ENCODE data around the gene KDM5B.

The KDM5B gene

GRCh38 chr1:202807926-202808757 is at the start of gene KDM5B:
KDM5B (minus strand) TSS chr1:202808421; CDS start chr1:202808305, 116 bp downstream.
- peak within 1 kb of the TSS; percentile 88 for H3K27ac ChIP-seq
- TF ChIP-seq CTCF (conservative IDR thresholded peaks at IDR 0.05): no peak

- TF ChIP-seq CTCF (conservative IDR thresholded peaks at IDR 0.05): no peak
- no peak overlapping the region for H3K27ac ChIP-seq
Observed at GRCh38 chr1:202857136-202857610, 49.0 kb upstream of the KDM5B start.

- no peak for TF ChIP-seq CTCF (conservative IDR thresholded peaks at IDR 0.05)
- no peak overlapping the region for H3K27ac ChIP-seq
Observed at GRCh38 chr1:202856014-202856413, 47.8 kb upstream of the KDM5B start.

- H3K27ac ChIP-seq: no peak overlapping the region
- TF ChIP-seq CTCF (conservative IDR thresholded peaks at IDR 0.05): no peak
Observed at GRCh38 chr1:202854787-202855186, 46.6 kb upstream of the KDM5B start.

GRCh38 chr1:202852163-202852904 is 44.1 kb upstream of the KDM5B start:
- peak; percentile 72 for TF ChIP-seq CTCF (conservative IDR thresholded peaks at IDR 0.05)
- no peak overlapping the region for H3K27ac ChIP-seq

GRCh38 chr1:202850593-202851362 is 42.6 kb upstream of the KDM5B start:
- no peak for TF ChIP-seq CTCF (conservative IDR thresholded peaks at IDR 0.05)
- no peak overlapping the region for H3K27ac ChIP-seq

GRCh38 chr1:202848191-202848542 is 39.9 kb upstream of the KDM5B start:
- TF ChIP-seq CTCF (conservative IDR thresholded peaks at IDR 0.05): no peak

More at GRCh38 chr1:202848191-202848542, 39.9 kb upstream of the KDM5B start:
- H3K27ac ChIP-seq: no peak overlapping the region

Measured in VCaP (cell line).